Astrocyte of the spinal cord (primary cell): ENCODE results near the gene ORC5.

Experiments used
- DNase-seq: peaks from one replicate; pipeline ENCODE4 v3.0.0; 2011; ENCODE audit warnings: low read depth, low spot score
- H3K4me3 ChIP-seq: 2 replicates; pipeline ENCODE4 v1.5.1; 2011; ENCODE audit warnings: low read depth, mild to moderate bottlenecking, low read length, moderate library complexity
- in situ Hi-C: cut with HindIII; loops from 2 replicates; pipeline ENCODE4 v1.10.0; 2017; ENCODE audit warnings: low sequenced_read_pairs
- TF ChIP-seq, protein P1 (sequence below): IDR thresholded peaks from 2 replicates; pipeline ENCODE4 v1.5.1; 2012; ENCODE audit warnings: low read depth, mild to moderate bottlenecking, low read length, inconsistent platforms

ORC5 gene

DNA sequence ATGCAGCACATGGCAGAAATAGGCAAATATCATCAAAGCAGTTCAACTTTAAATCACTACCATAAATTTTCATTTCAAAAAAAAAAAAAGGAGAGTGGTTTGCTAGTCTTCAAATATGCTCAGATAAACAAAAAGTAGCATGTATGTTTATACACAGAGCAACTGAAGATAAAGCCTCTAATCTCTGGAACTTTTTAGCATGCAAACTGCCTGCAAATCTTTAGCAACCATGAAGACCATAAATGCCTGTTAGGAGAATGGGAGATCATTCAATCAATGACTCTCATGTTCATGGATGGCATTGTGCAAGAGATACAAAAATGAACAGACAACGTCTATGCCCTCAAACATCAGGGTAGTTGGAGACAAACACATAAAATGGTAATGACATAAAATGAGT, 57.3 kb downstream of the ORC5 start:
- in situ Hi-C loops: no loop called here
- no peak for DNase-seq
- TF ChIP-seq, protein P1, sequence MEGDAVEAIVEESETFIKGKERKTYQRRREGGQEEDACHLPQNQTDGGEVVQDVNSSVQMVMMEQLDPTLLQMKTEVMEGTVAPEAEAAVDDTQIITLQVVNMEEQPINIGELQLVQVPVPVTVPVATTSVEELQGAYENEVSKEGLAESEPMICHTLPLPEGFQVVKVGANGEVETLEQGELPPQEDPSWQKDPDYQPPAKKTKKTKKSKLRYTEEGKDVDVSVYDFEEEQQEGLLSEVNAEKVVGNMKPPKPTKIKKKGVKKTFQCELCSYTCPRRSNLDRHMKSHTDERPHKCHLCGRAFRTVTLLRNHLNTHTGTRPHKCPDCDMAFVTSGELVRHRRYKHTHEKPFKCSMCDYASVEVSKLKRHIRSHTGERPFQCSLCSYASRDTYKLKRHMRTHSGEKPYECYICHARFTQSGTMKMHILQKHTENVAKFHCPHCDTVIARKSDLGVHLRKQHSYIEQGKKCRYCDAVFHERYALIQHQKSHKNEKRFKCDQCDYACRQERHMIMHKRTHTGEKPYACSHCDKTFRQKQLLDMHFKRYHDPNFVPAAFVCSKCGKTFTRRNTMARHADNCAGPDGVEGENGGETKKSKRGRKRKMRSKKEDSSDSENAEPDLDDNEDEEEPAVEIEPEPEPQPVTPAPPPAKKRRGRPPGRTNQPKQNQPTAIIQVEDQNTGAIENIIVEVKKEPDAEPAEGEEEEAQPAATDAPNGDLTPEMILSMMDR: no peak
- no peak overlapping the region for H3K4me3 ChIP-seq

DNA sequence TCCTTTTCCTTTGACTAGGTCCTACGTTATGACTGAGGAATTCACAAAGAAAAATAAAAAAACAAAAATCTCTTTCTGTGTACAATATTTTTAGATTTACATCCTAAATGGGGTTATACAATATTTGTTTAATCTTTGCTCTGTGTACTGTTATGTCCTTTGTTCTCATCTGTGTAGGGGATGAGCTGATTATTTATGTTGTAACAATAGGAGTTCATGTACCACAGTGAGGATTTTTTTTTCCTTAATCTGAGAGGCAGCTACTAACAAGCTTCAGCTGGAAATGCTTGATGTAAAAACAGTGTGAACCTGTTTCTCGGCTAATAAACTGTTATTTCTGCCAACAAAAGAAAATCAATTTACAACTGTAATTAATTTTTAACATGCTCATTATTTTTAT, 58.0 kb downstream of the ORC5 start:
- in situ Hi-C loops: no loop called here
- H3K4me3 ChIP-seq: no peak overlapping the region
- TF ChIP-seq, protein P1: no peak
- DNase-seq: no peak

DNA sequence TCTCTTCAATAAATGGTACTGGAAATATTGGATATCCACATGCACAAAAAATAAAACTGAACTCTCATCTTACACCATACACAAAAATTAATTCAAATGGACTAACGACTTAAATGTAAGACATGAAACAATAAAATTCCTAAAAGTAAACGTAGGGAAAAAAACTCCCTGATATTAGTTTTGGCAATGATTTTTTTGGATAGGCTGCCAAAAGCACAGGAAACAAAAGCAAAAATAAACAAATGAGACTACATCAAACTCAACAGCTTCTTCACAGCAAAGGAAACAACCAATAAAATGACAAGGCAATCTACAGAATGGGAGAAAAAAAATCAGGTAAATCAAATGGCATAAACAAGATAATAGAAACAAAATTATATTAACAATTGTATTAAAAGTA, 65.7 kb downstream of the ORC5 start:
- TF ChIP-seq, protein P1: no peak
- no peak overlapping the region for H3K4me3 ChIP-seq
- DNase-seq: peak; percentile 27
- in situ Hi-C loops: no loop called here

DNA sequence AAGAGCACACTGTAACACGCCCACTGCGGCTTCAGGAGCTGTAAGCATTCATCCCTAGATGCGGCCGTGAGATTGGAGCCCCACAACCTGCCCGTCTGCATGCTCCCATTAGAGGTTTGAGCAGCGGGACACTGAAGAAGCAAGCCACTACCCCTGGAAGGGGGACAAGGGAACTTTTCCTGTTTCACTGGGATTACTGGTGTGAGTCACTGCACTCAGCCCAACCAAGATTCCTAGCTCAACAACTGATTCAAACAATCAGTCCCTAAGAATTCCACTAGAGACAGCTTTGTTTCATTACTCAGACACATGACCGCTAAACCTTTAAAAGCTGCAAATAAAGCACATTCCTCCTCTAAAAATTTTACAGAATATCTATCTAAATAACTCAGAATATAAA, 69.8 kb downstream of the ORC5 start:
- peak; percentile 63 for DNase-seq
- TF ChIP-seq, protein P1: no peak
- in situ Hi-C loops: no loop called here
- no peak overlapping the region for H3K4me3 ChIP-seq

DNA sequence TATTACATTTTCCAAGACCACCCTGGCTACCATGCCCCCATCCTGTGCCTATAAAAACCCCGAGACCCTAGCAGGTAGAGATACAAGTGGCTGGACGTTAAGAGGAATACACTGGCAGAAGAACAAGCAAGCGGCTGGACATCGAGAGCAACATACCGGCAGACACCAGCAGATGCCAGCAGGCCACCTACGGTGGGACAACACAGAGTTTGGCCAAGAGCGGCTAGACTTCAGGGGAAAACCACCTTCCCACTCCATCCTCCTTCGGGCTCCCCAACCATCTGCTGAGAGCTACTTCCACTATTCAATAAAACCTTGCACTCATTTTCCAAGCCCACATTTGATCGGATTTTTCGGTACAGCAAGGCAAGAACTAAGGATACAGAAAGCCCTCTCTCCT, 70.3 kb downstream of the ORC5 start:
- no peak for DNase-seq
- H3K4me3 ChIP-seq: no peak overlapping the region
- in situ Hi-C loops: no loop called here
- TF ChIP-seq, protein P1: no peak

DNA sequence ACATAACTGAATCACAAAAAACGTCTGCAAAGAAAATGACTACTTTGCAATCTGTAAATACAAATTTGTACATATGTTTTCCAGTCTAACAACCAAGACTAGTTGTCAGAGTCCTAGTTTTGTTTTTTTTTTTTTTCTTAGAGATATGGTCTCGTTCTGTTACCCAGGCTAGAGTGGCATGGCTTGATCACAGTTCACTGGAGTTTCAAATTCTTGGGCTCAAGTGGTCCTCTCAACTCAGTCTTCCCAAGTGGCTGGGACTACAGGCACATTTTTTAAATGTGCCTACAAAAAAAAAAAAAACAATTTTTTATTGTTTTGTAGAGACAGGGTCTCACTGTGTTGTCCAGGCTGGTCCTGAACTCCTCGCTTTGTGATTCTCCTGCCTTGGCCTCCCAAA, 70.8 kb downstream of the ORC5 start:
- TF ChIP-seq, protein P1: no peak
- in situ Hi-C loops: no loop called here
- no peak for DNase-seq
- no peak overlapping the region for H3K4me3 ChIP-seq

DNA sequence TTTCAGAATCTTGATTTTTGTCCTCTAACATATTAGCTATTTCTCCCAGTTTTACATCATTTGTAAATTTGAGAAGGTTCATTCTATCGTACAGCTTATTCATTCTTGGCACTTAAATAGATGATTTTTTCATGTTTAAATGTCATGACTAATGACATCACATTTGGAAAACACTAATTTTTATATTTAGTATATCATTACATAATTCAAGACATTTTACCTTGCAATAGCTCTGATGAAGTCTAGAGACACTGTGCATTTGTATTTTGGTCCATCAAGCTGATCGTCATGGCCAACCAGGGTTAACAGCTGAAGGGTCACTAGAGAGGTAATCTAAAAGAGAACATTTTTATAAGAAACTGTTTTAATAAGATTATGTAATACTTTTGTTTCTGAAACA, 71.3 kb downstream of the ORC5 start:
- in situ Hi-C loops: no loop called here
- no peak for DNase-seq
- TF ChIP-seq, protein P1: no peak
- no peak overlapping the region for H3K4me3 ChIP-seq
